ENCODE measurements around the gene CRACDL.

The CRACDL gene

GRCh38 chr2:98914713-98915580 lies 21.1 kb downstream of the CRACDL start:
- H3K27me3 Mint-ChIP-seq (ENCODE audit: low read depth), result peaks cover 35% of the 10 kb centered on the region

GRCh38 chr2:98913916-98914712 lies 21.9 kb downstream of the CRACDL start:
- peaks cover 35% of the 10 kb centered on the region for H3K27me3 Mint-ChIP-seq (ENCODE audit: low read depth)
- H3K4me1 Mint-ChIP-seq (ENCODE audit: low read depth), result peaks cover 22% of the 10 kb centered on the region
- H3K9me3 Mint-ChIP-seq, result no peaks in the 10 kb centered on the region
- no peak for DNase-seq (ENCODE audit: low spot score)
- no peak overlapping the region for H3K4me3 Mint-ChIP-seq
- no peak overlapping the region for H3K27ac Mint-ChIP-seq
- H3K36me3 Mint-ChIP-seq (ENCODE audit: low read depth), result no peaks in the 10 kb centered on the region

More at GRCh38 chr2:98914713-98915580, 21.1 kb downstream of the CRACDL start:
- Mint-ChIP-seq H3K4me1 (ENCODE audit: low read depth) (peaks cover 13% of the 10 kb centered on the region), H3K27ac (no peak overlapping the region), H3K36me3 (ENCODE audit: low read depth) (no peaks in the 10 kb centered on the region), H3K4me3 (no peak overlapping the region), H3K9me3 (no peaks in the 10 kb centered on the region)
- DNase-seq (ENCODE audit: low spot score), result no peak

GRCh38 chr2:98912957-98913915 lies 22.8 kb downstream of the CRACDL start:
- Mint-ChIP-seq H3K4me3 (no peak overlapping the region), H3K4me1 (ENCODE audit: low read depth) (peaks cover 30% of the 10 kb centered on the region), H3K27ac (no peak overlapping the region), H3K9me3 (no peaks in the 10 kb centered on the region), H3K36me3 (ENCODE audit: low read depth) (no peaks in the 10 kb centered on the region), H3K27me3 (ENCODE audit: low read depth) (peaks cover 34% of the 10 kb centered on the region)
- DNase-seq (ENCODE audit: low spot score), result no peak

GRCh38 chr2:98912221-98912851 lies 23.7 kb downstream of the CRACDL start:
- Mint-ChIP-seq H3K36me3 (ENCODE audit: low read depth) (no peaks in the 10 kb centered on the region), H3K27me3 (ENCODE audit: low read depth) (peaks cover 31% of the 10 kb centered on the region), H3K27ac (no peak overlapping the region), H3K4me1 (ENCODE audit: low read depth) (peaks cover 30% of the 10 kb centered on the region), H3K9me3 (no peaks in the 10 kb centered on the region), H3K4me3 (no peak overlapping the region)
- DNase-seq (ENCODE audit: low spot score), result no peak

- Mint-ChIP-seq H3K4me3 (no peak overlapping the region), H3K27ac (no peak overlapping the region), H3K36me3 (ENCODE audit: low read depth) (no peaks in the 10 kb centered on the region), H3K27me3 (ENCODE audit: low read depth) (peaks cover 33% of the 10 kb centered on the region), H3K9me3 (no peaks in the 10 kb centered on the region), H3K4me1 (ENCODE audit: low read depth) (peaks cover 30% of the 10 kb centered on the region)
- DNase-seq (ENCODE audit: low spot score), result peak; percentile 22
Measured at GRCh38 chr2:98911376-98912154, 24.5 kb downstream of the CRACDL start.

- H3K27ac Mint-ChIP-seq, result no peak overlapping the region
- H3K27me3 Mint-ChIP-seq (ENCODE audit: low read depth), result peaks cover 33% of the 10 kb centered on the region
- DNase-seq (ENCODE audit: low spot score), result no peak
- no peaks in the 10 kb centered on the region for H3K9me3 Mint-ChIP-seq
- H3K4me3 Mint-ChIP-seq, result no peak overlapping the region
- no peaks in the 10 kb centered on the region for H3K36me3 Mint-ChIP-seq (ENCODE audit: low read depth)
- H3K4me1 Mint-ChIP-seq (ENCODE audit: low read depth), result peaks cover 30% of the 10 kb centered on the region
Measured at GRCh38 chr2:98911126-98911375, 25.0 kb downstream of the CRACDL start.

- no peak for DNase-seq (ENCODE audit: low spot score)
- Mint-ChIP-seq H3K27me3 (ENCODE audit: low read depth) (peaks cover 30% of the 10 kb centered on the region), H3K27ac (no peak overlapping the region), H3K36me3 (ENCODE audit: low read depth) (no peaks in the 10 kb centered on the region), H3K4me1 (ENCODE audit: low read depth) (peaks cover 30% of the 10 kb centered on the region), H3K9me3 (no peaks in the 10 kb centered on the region), H3K4me3 (no peak overlapping the region)
Measured at GRCh38 chr2:98910349-98911125, 25.5 kb downstream of the CRACDL start.

GRCh38 chr2:98909317-98910211 lies 26.5 kb downstream of the CRACDL start:
- no peak overlapping the region for H3K27ac Mint-ChIP-seq
- H3K9me3 Mint-ChIP-seq, result no peaks in the 10 kb centered on the region
- DNase-seq (ENCODE audit: low spot score), result no peak
- peak overlapping the region; percentile 22 for H3K4me3 Mint-ChIP-seq
- H3K36me3 Mint-ChIP-seq (ENCODE audit: low read depth), result no peaks in the 10 kb centered on the region
- H3K4me1 Mint-ChIP-seq (ENCODE audit: low read depth), result peaks cover 30% of the 10 kb centered on the region
- H3K27me3 Mint-ChIP-seq (ENCODE audit: low read depth), result peaks cover 30% of the 10 kb centered on the region

- peaks cover 30% of the 10 kb centered on the region for H3K27me3 Mint-ChIP-seq (ENCODE audit: low read depth)
- H3K4me3 Mint-ChIP-seq, result peak overlapping the region; percentile 11
- no peaks in the 10 kb centered on the region for H3K36me3 Mint-ChIP-seq (ENCODE audit: low read depth)
- no peaks in the 10 kb centered on the region for H3K9me3 Mint-ChIP-seq
- no peak for DNase-seq (ENCODE audit: low spot score)
- peaks cover 30% of the 10 kb centered on the region for H3K4me1 Mint-ChIP-seq (ENCODE audit: low read depth)
- no peak overlapping the region for H3K27ac Mint-ChIP-seq
Measured at GRCh38 chr2:98908931-98909316, 27.1 kb downstream of the CRACDL start.

GRCh38 chr2:98907966-98908905 lies 27.8 kb downstream of the CRACDL start:
- peaks cover 30% of the 10 kb centered on the region for H3K4me1 Mint-ChIP-seq (ENCODE audit: low read depth)
- no peak overlapping the region for H3K4me3 Mint-ChIP-seq

GRCh38 chr2:98907385-98907784 lies 28.6 kb downstream of the CRACDL start:
- Mint-ChIP-seq H3K4me1 (ENCODE audit: low read depth) (peaks cover 30% of the 10 kb centered on the region), H3K36me3 (ENCODE audit: low read depth) (no peaks in the 10 kb centered on the region), H3K27ac (no peak overlapping the region), H3K9me3 (no peaks in the 10 kb centered on the region), H3K4me3 (no peak overlapping the region), H3K27me3 (ENCODE audit: low read depth) (peaks cover 17% of the 10 kb centered on the region)
- DNase-seq (ENCODE audit: low spot score), result no peak

More at GRCh38 chr2:98907966-98908905, 27.8 kb downstream of the CRACDL start:
- H3K36me3 Mint-ChIP-seq (ENCODE audit: low read depth), result no peaks in the 10 kb centered on the region
- no peaks in the 10 kb centered on the region for H3K9me3 Mint-ChIP-seq
- H3K27ac Mint-ChIP-seq, result no peak overlapping the region
- no peak for DNase-seq (ENCODE audit: low spot score)
- H3K27me3 Mint-ChIP-seq (ENCODE audit: low read depth), result peaks cover 26% of the 10 kb centered on the region
